Thoracic aorta (tissue), 2 donors: ENCODE results near the gene KCTD17. TPM values are rescaled to one million over a fixed set of nuclear protein-coding genes. Genes with fewer than 3 reads are reported as not detected.

Source experiments
- ATAC-seq: fragments of 150-250 bp; one replicate; pipeline ENCODE4 v1.8.0; 2017; ENCODE audit warnings: low read depth; ENCODE audit not compliant: insufficient number of reproducible peaks, low FRiP score
- DNase-seq: peaks from one replicate; pipeline ENCODE4 v3.0.0-alpha.2; 2020; ENCODE audit warnings: low spot score
- H3K27ac ChIP-seq, 2 donors: fragments of 200-600 bp; sonication (generic); 1 replicate in 1 of 2; 2 replicates in 1 of 2; pipeline ENCODE4 v1.5.1; 2016; ENCODE audit warnings: mild to moderate bottlenecking in 2 of 2, moderate library complexity in 2 of 2
- H3K27me3 ChIP-seq: fragments of 200-600 bp; sonication (generic); replicated peaks from 2 replicates; pipeline ENCODE4 v1.6.0; 2016; ENCODE audit warnings: mild to moderate bottlenecking; ENCODE audit not compliant: insufficient read depth
- H3K36me3 ChIP-seq: fragments of 200-600 bp; sonication (generic); one replicate; pipeline ENCODE4 v1.5.1; 2016
- H3K4me1 ChIP-seq, 2 donors: fragments of 200-600 bp; sonication (generic); 1 replicate in 1 of 2; 2 replicates in 1 of 2; pipeline versions ENCODE4 v1.5.1 to v1.6.0; 2016; ENCODE audit warnings: low read depth in 2 of 2, mild to moderate bottlenecking in 1 of 2; ENCODE audit not compliant: control insufficient read depth in 1 of 2
- H3K4me3 ChIP-seq: fragments of 200-600 bp; sonication (generic); 2 replicates; pipeline ENCODE4 v1.5.1; 2016; ENCODE audit warnings: mild to moderate bottlenecking
- H3K9me3 ChIP-seq: fragments of 200-600 bp; sonication (generic); 2 replicates; pipeline ENCODE4 v1.5.1; 2016
- CTCF ChIP-seq: fragments of 200-600 bp; sonication (generic); IDR thresholded peaks from one replicate; pipeline ENCODE4 v1.5.1; 2019; ENCODE audit warnings: antibody characterized with exemption
- total RNA-seq, 2 donors: library from RNA; depleted of rRNA; stranded (reverse); fragments of >200 nt; gene quantifications; one replicate each; pipeline versions ENCODE4 v1.1.0 to v1.2.3, GENCODE V29; 2016

The KCTD17 gene
- total RNA-seq, 2 donors from 2014 or later = 16.7 to 32.4 TPM

- no peaks in the 10 kb centered on the region for H3K27me3 ChIP-seq
- ATAC-seq = no peak
- H3K4me1 ChIP-seq = peaks cover 11 to 13% of the 10 kb centered on the region in 2 donors
- no peak for TF ChIP-seq CTCF
- DNase-seq = no peak
- H3K4me3 ChIP-seq = no peak overlapping the region
- no peaks in the 10 kb centered on the region for H3K36me3 ChIP-seq
- no peaks in the 10 kb centered on the region for H3K9me3 ChIP-seq
- H3K27ac ChIP-seq = no peak overlapping the region
Observed at GRCh38 chr22:37049224-37049623, 2.3 kb upstream of the KCTD17 start.

GRCh38 chr22:37050913-37051312 is 629 bp upstream of the KCTD17 start:
- Histone ChIP-seq H3K4me1 (peaks cover 11 to 13% of the 10 kb centered on the region in 2 donors), H3K9me3 (no peaks in the 10 kb centered on the region), H3K27ac (no peak overlapping the region), H3K27me3 (no peaks in the 10 kb centered on the region), H3K36me3 (peaks cover 8% of the 10 kb centered on the region), H3K4me3 (peak overlapping the region; percentile 86)
- ATAC-seq (no peak), DNase-seq (no peak)
- TF ChIP-seq CTCF = no peak

- Histone ChIP-seq H3K27me3 (no peaks in the 10 kb centered on the region), H3K36me3 (peaks cover 23% of the 10 kb centered on the region), H3K4me1 (peaks cover 11 to 13% of the 10 kb centered on the region in 2 donors), H3K27ac (no peak overlapping the region), H3K4me3 (peak overlapping the region; percentile 86), H3K9me3 (no peaks in the 10 kb centered on the region)
- DNase-seq = no peak
- TF ChIP-seq CTCF = no peak
- ATAC-seq = no peak
Observed at GRCh38 chr22:37052386-37053309, 1.1 kb downstream of the KCTD17 start.

- no peak overlapping the region for H3K4me3 ChIP-seq
- peaks cover 11 to 13% of the 10 kb centered on the region in 2 donors for H3K4me1 ChIP-seq
- peaks cover 31% of the 10 kb centered on the region for H3K36me3 ChIP-seq
- no peaks in the 10 kb centered on the region for H3K9me3 ChIP-seq
- no peaks in the 10 kb centered on the region for H3K27me3 ChIP-seq
- ATAC-seq (no peak), DNase-seq (no peak)
- no peak for TF ChIP-seq CTCF
- H3K27ac ChIP-seq = no peak overlapping the region
Observed at GRCh38 chr22:37053310-37054055, 1.9 kb downstream of the KCTD17 start.

GRCh38 chr22:37054056-37054395 is 2.5 kb downstream of the KCTD17 start:
- H3K36me3 ChIP-seq = peaks cover 35% of the 10 kb centered on the region
- DNase-seq = no peak
- TF ChIP-seq CTCF = no peak

More at GRCh38 chr22:37054056-37054395, 2.5 kb downstream of the KCTD17 start:
- ATAC-seq = no peak
- H3K27ac ChIP-seq = no peak overlapping the region
- H3K4me3 ChIP-seq = no peak overlapping the region
- peaks cover 11 to 13% of the 10 kb centered on the region in 2 donors for H3K4me1 ChIP-seq
- H3K9me3 ChIP-seq = no peaks in the 10 kb centered on the region
- H3K27me3 ChIP-seq = no peaks in the 10 kb centered on the region
